Osteoblast (primary cell): ENCODE measurements around the gene CD300A. TPM values are rescaled to one million over a fixed set of nuclear protein-coding genes. Genes with fewer than 3 reads are reported as not detected.

Experiments used
- DNase-seq: peaks from one replicate; pipeline ENCODE4 v3.0.0; 2011; ENCODE audit warnings: low spot score, mixed read lengths; ENCODE audit not compliant: insufficient read length; ENCODE audit errors: missing footprints
- H2AFZ ChIP-seq: 2 replicates; pipeline ENCODE4 v1.6.0; 2011; ENCODE audit warnings: mild to moderate bottlenecking, low read length
- H3K27ac ChIP-seq: 2 replicates; pipeline ENCODE4 v1.5.1; 2011; ENCODE audit warnings: mild to moderate bottlenecking, low read depth, low read length, moderate library complexity
- H3K27me3 ChIP-seq: 2 replicates; pipeline ENCODE4 v1.6.0; 2012; ENCODE audit warnings: mild to moderate bottlenecking, control low read depth, inconsistent platforms, low read length, moderate library complexity; ENCODE audit not compliant: insufficient read depth
- H3K36me3 ChIP-seq: 2 replicates; pipeline ENCODE4 v1.5.1; 2011; ENCODE audit warnings: mild to moderate bottlenecking, low read length, control low read depth, moderate library complexity; ENCODE audit not compliant: insufficient read depth
- H3K4me1 ChIP-seq: 2 replicates; pipeline ENCODE4 v1.5.1; 2011; ENCODE audit warnings: mild to moderate bottlenecking, low read length, control low read depth, moderate library complexity; ENCODE audit not compliant: insufficient read depth
- H3K4me2 ChIP-seq: 2 replicates; pipeline ENCODE4 v1.6.0; 2011; ENCODE audit warnings: mild to moderate bottlenecking, low read length; ENCODE audit not compliant: insufficient read depth
- H3K4me3 ChIP-seq: fragments of 200-600 bp; sonication (generic); 3 replicates; pipeline ENCODE4 v1.5.1; 2012; ENCODE audit warnings: mild to moderate bottlenecking, low read length, inconsistent platforms; ENCODE audit not compliant: insufficient read depth
- H3K79me2 ChIP-seq: 2 replicates; pipeline ENCODE4 v1.6.0; 2012; ENCODE audit warnings: mild to moderate bottlenecking, low read length, control low read depth, inconsistent platforms; ENCODE audit not compliant: insufficient read depth
- H3K9me3 ChIP-seq: 2 replicates; pipeline ENCODE4 v1.5.1; 2011; ENCODE audit warnings: low read depth, low read length, control low read depth
- H4K20me1 ChIP-seq: 2 replicates; pipeline ENCODE4 v1.6.0; 2012; ENCODE audit warnings: mild to moderate bottlenecking, low read length, control low read depth; ENCODE audit not compliant: insufficient read depth
- total RNA-seq: library from RNA; depleted of rRNA; stranded (reverse); fragments of >200 nt; gene quantifications from 2 replicates; pipeline ENCODE4 v1.2.3, GENCODE V29; 2012
- TF ChIP-seq, protein P1 (sequence below): IDR thresholded peaks from 2 replicates; pipeline ENCODE4 v1.5.1; 2011; ENCODE audit warnings: mild to moderate bottlenecking, low read depth, low read length, moderate library complexity; ENCODE audit errors: extremely low read depth

Gene CD300A
- total RNA-seq, 1 donor = not detected

DNA sequence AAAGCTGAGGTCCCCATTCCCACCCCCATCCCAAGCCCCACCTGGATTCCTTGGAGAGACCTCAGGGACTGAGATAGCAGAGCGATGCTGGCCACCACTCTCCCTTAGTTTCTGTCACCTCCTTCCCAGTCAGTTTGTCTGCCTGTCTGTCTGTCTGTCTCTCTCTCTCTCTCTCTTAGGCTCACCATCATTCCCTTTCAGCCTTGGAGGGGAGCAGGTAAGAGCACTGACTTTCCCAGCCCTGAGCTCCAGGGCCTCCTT lies 59.0 kb downstream of the CD300A start:
- Histone ChIP-seq H3K36me3 (no peaks in the 10 kb centered on the region), H3K27me3 (no peaks in the 10 kb centered on the region), H3K4me3 (no peak overlapping the region), H2AFZ (no peak overlapping the region), H4K20me1 (no peaks in the 10 kb centered on the region), H3K4me2 (no peak overlapping the region), H3K27ac (no peak overlapping the region), H3K4me1 (no peaks in the 10 kb centered on the region), H3K79me2 (no peaks in the 10 kb centered on the region), H3K9me3 (peaks cover 2% of the 10 kb centered on the region)
- no peak for DNase-seq
- TF ChIP-seq, protein P1, sequence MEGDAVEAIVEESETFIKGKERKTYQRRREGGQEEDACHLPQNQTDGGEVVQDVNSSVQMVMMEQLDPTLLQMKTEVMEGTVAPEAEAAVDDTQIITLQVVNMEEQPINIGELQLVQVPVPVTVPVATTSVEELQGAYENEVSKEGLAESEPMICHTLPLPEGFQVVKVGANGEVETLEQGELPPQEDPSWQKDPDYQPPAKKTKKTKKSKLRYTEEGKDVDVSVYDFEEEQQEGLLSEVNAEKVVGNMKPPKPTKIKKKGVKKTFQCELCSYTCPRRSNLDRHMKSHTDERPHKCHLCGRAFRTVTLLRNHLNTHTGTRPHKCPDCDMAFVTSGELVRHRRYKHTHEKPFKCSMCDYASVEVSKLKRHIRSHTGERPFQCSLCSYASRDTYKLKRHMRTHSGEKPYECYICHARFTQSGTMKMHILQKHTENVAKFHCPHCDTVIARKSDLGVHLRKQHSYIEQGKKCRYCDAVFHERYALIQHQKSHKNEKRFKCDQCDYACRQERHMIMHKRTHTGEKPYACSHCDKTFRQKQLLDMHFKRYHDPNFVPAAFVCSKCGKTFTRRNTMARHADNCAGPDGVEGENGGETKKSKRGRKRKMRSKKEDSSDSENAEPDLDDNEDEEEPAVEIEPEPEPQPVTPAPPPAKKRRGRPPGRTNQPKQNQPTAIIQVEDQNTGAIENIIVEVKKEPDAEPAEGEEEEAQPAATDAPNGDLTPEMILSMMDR = no peak

- Histone ChIP-seq H3K4me3 (no peak overlapping the region), H3K79me2 (no peaks in the 10 kb centered on the region), H3K4me1 (no peaks in the 10 kb centered on the region), H3K27ac (no peak overlapping the region), H3K4me2 (no peak overlapping the region), H3K36me3 (no peaks in the 10 kb centered on the region), H4K20me1 (no peaks in the 10 kb centered on the region), H3K9me3 (peaks cover 2% of the 10 kb centered on the region), H3K27me3 (no peaks in the 10 kb centered on the region), H2AFZ (no peak overlapping the region)
- no peak for DNase-seq
- TF ChIP-seq, protein P1 = no peak
Observed at GRCh38 chr17:74525781-74526288, 59.4 kb downstream of the CD300A start.

- Histone ChIP-seq H2AFZ (no peak overlapping the region), H3K36me3 (no peaks in the 10 kb centered on the region), H3K27ac (no peak overlapping the region), H4K20me1 (no peaks in the 10 kb centered on the region), H3K79me2 (no peaks in the 10 kb centered on the region), H3K9me3 (peaks cover 2% of the 10 kb centered on the region), H3K4me3 (no peak overlapping the region), H3K4me2 (no peak overlapping the region), H3K27me3 (no peaks in the 10 kb centered on the region), H3K4me1 (no peaks in the 10 kb centered on the region)
- no peak for DNase-seq
- TF ChIP-seq, protein P1 = no peak
Observed at GRCh38 chr17:74526681-74527080, 60.2 kb downstream of the CD300A start.

GRCh38 chr17:74527081-74527480 lies 60.6 kb downstream of the CD300A start:
- no peaks in the 10 kb centered on the region for H3K4me1 ChIP-seq
- H3K27ac ChIP-seq = no peak overlapping the region
- TF ChIP-seq, protein P1 = no peak
- H3K4me2 ChIP-seq = no peak overlapping the region
- peaks cover 2% of the 10 kb centered on the region for H3K9me3 ChIP-seq
- H3K79me2 ChIP-seq = no peaks in the 10 kb centered on the region
- H2AFZ ChIP-seq = no peak overlapping the region
- no peaks in the 10 kb centered on the region for H3K36me3 ChIP-seq
- DNase-seq = no peak
- H4K20me1 ChIP-seq = no peaks in the 10 kb centered on the region
- no peak overlapping the region for H3K4me3 ChIP-seq
- no peaks in the 10 kb centered on the region for H3K27me3 ChIP-seq
